Activated naive CD4-positive, alpha-beta T cell treated with anti-CD3 and anti-CD28 coated beads, Interleukin-2, amount 10 ng/mL, durations not matched to agents 7 days and 5 days (primary cell): ENCODE results near the gene ZBTB20.

Experiments used
- CTCF ChIA-PET: fragments of 350-600 bp; sonication (Branson Sonifier 250); formaldehyde crosslinking; loops from one replicate; lab custom pipeline; 2021; ENCODE audit warnings: antibody characterized with exemption; lab: Charles Lee
- DNase-seq: peaks from one replicate; pipeline ENCODE4 v3.0.0-alpha.2; 2020
- H3K27ac Mint-ChIP-seq: one replicate; pipeline ENCODE4 v1.8.0; 2021; ENCODE audit warnings: mild to moderate bottlenecking, moderate library complexity, mixed read lengths
- H3K27me3 Mint-ChIP-seq: one replicate; pipeline ENCODE4 v1.8.0; 2021; ENCODE audit warnings: mild to moderate bottlenecking, mixed read lengths
- H3K36me3 Mint-ChIP-seq: one replicate; pipeline ENCODE4 v1.8.0; 2021; ENCODE audit warnings: mixed read lengths
- H3K4me1 Mint-ChIP-seq: one replicate; pipeline ENCODE4 v1.8.0; 2021; ENCODE audit warnings: mixed read lengths
- H3K4me3 Mint-ChIP-seq: one replicate; pipeline ENCODE4 v1.8.0; 2021; ENCODE audit warnings: mild to moderate bottlenecking, moderate library complexity, mixed read lengths
- H3K9me3 Mint-ChIP-seq: one replicate; pipeline ENCODE4 v1.8.0; 2021; ENCODE audit warnings: mixed read lengths

ZBTB20 gene

GRCh38 chr3:114863848-114864247 lies 283.2 kb downstream of the ZBTB20 start:
- H3K9me3 Mint-ChIP-seq = no peaks in the 10 kb centered on the region
- H3K4me1 Mint-ChIP-seq = peaks cover 19% of the 10 kb centered on the region
- H3K27me3 Mint-ChIP-seq = no peaks in the 10 kb centered on the region
- CTCF ChIA-PET = interaction anchor here (1.2 kb wide), 1 partner anchor 27 kb away, joined by 3 read pairs; no protein-coding TSS in a partner anchor
- H3K4me3 Mint-ChIP-seq = peak overlapping the region; percentile 28
- no peaks in the 10 kb centered on the region for H3K36me3 Mint-ChIP-seq
- no peak for DNase-seq
- peak overlapping the region; percentile 74 for H3K27ac Mint-ChIP-seq

- DNase-seq = no peak
- Mint-ChIP-seq H3K9me3 (no peaks in the 10 kb centered on the region), H3K4me3 (no peak overlapping the region), H3K4me1 (peaks cover 22% of the 10 kb centered on the region), H3K27ac (no peak overlapping the region), H3K27me3 (no peaks in the 10 kb centered on the region), H3K36me3 (no peaks in the 10 kb centered on the region)
- CTCF ChIA-PET = no interaction called here
Observed at GRCh38 chr3:114861666-114862065, 285.4 kb downstream of the ZBTB20 start.

- CTCF ChIA-PET = no interaction called here
- no peak overlapping the region for H3K27ac Mint-ChIP-seq
Observed at GRCh38 chr3:114860531-114860930, 286.6 kb downstream of the ZBTB20 start.

GRCh38 chr3:114858329-114858728 lies 288.8 kb downstream of the ZBTB20 start:
- H3K9me3 Mint-ChIP-seq = no peaks in the 10 kb centered on the region
- H3K4me3 Mint-ChIP-seq = no peak overlapping the region
- CTCF ChIA-PET = interaction anchor here (1.0 kb wide), 1 partner anchor 523 kb away, joined by 3 read pairs; no protein-coding TSS in a partner anchor
- no peaks in the 10 kb centered on the region for H3K27me3 Mint-ChIP-seq
- no peak for DNase-seq
- no peak overlapping the region for H3K27ac Mint-ChIP-seq
- peaks cover 14% of the 10 kb centered on the region for H3K4me1 Mint-ChIP-seq
- H3K36me3 Mint-ChIP-seq = no peaks in the 10 kb centered on the region

More at GRCh38 chr3:114860531-114860930, 286.6 kb downstream of the ZBTB20 start:
- no peak overlapping the region for H3K4me3 Mint-ChIP-seq
- DNase-seq = no peak
- peaks cover 23% of the 10 kb centered on the region for H3K4me1 Mint-ChIP-seq
- H3K36me3 Mint-ChIP-seq = no peaks in the 10 kb centered on the region
- no peaks in the 10 kb centered on the region for H3K27me3 Mint-ChIP-seq
- H3K9me3 Mint-ChIP-seq = no peaks in the 10 kb centered on the region

- Mint-ChIP-seq H3K27me3 (no peaks in the 10 kb centered on the region), H3K36me3 (no peaks in the 10 kb centered on the region), H3K4me1 (peaks cover 12% of the 10 kb centered on the region), H3K27ac (no peak overlapping the region), H3K4me3 (no peak overlapping the region), H3K9me3 (no peaks in the 10 kb centered on the region)
- CTCF ChIA-PET = no interaction called here
- no peak for DNase-seq
Observed at GRCh38 chr3:114857299-114857701, 289.8 kb downstream of the ZBTB20 start.

GRCh38 chr3:114856835-114857234 lies 290.3 kb downstream of the ZBTB20 start:
- CTCF ChIA-PET = interaction anchor here (0.6 kb wide), 1 partner anchor 25 kb away, joined by 4 read pairs; no protein-coding TSS in a partner anchor
- Mint-ChIP-seq H3K4me3 (no peak overlapping the region), H3K9me3 (no peaks in the 10 kb centered on the region), H3K27me3 (no peaks in the 10 kb centered on the region), H3K36me3 (no peaks in the 10 kb centered on the region), H3K27ac (no peak overlapping the region), H3K4me1 (peaks cover 12% of the 10 kb centered on the region)
- no peak for DNase-seq

GRCh38 chr3:114855839-114856238 lies 291.2 kb downstream of the ZBTB20 start:
- H3K27me3 Mint-ChIP-seq = no peaks in the 10 kb centered on the region
- no peaks in the 10 kb centered on the region for H3K9me3 Mint-ChIP-seq
- H3K36me3 Mint-ChIP-seq = no peaks in the 10 kb centered on the region
- no peak for DNase-seq
- no peak overlapping the region for H3K4me3 Mint-ChIP-seq
- H3K27ac Mint-ChIP-seq = no peak overlapping the region
- CTCF ChIA-PET = no interaction called here
- H3K4me1 Mint-ChIP-seq = peaks cover 11% of the 10 kb centered on the region

GRCh38 chr3:114852966-114853365 lies 294.1 kb downstream of the ZBTB20 start:
- no peaks in the 10 kb centered on the region for H3K9me3 Mint-ChIP-seq
- H3K4me1 Mint-ChIP-seq = peaks cover 4% of the 10 kb centered on the region
- CTCF ChIA-PET = no interaction called here
- H3K27ac Mint-ChIP-seq = no peak overlapping the region
- no peak overlapping the region for H3K4me3 Mint-ChIP-seq
- H3K27me3 Mint-ChIP-seq = no peaks in the 10 kb centered on the region
- DNase-seq = no peak
- no peaks in the 10 kb centered on the region for H3K36me3 Mint-ChIP-seq

- no peak for DNase-seq
- Mint-ChIP-seq H3K4me1 (peaks cover 2% of the 10 kb centered on the region), H3K27me3 (no peaks in the 10 kb centered on the region), H3K27ac (no peak overlapping the region), H3K9me3 (no peaks in the 10 kb centered on the region), H3K36me3 (no peaks in the 10 kb centered on the region), H3K4me3 (no peak overlapping the region)
- CTCF ChIA-PET = no interaction called here
Observed at GRCh38 chr3:114850898-114851297, 296.2 kb downstream of the ZBTB20 start.

GRCh38 chr3:114848643-114849350 lies 298.3 kb downstream of the ZBTB20 start:
- CTCF ChIA-PET = no interaction called here
- peak overlapping the region; percentile 37 for H3K27ac Mint-ChIP-seq

GRCh38 chr3:114848082-114848481 lies 299.0 kb downstream of the ZBTB20 start:
- no peak overlapping the region for H3K27ac Mint-ChIP-seq

More at GRCh38 chr3:114848643-114849350, 298.3 kb downstream of the ZBTB20 start:
- no peak for DNase-seq
- Mint-ChIP-seq H3K4me3 (no peak overlapping the region), H3K4me1 (no peaks in the 10 kb centered on the region), H3K36me3 (no peaks in the 10 kb centered on the region), H3K9me3 (no peaks in the 10 kb centered on the region), H3K27me3 (no peaks in the 10 kb centered on the region)

GRCh38 chr3:114847564-114847963 lies 299.5 kb downstream of the ZBTB20 start:
- H3K27me3 Mint-ChIP-seq = no peaks in the 10 kb centered on the region
- CTCF ChIA-PET = no interaction called here
- DNase-seq = no peak
- no peaks in the 10 kb centered on the region for H3K4me1 Mint-ChIP-seq
- H3K27ac Mint-ChIP-seq = no peak overlapping the region
- no peak overlapping the region for H3K4me3 Mint-ChIP-seq
- H3K36me3 Mint-ChIP-seq = no peaks in the 10 kb centered on the region
- no peaks in the 10 kb centered on the region for H3K9me3 Mint-ChIP-seq

More at GRCh38 chr3:114848082-114848481, 299.0 kb downstream of the ZBTB20 start:
- no peak for DNase-seq
- CTCF ChIA-PET = no interaction called here
- Mint-ChIP-seq H3K9me3 (no peaks in the 10 kb centered on the region), H3K4me3 (no peak overlapping the region), H3K27me3 (no peaks in the 10 kb centered on the region), H3K36me3 (no peaks in the 10 kb centered on the region), H3K4me1 (no peaks in the 10 kb centered on the region)

- Mint-ChIP-seq H3K9me3 (no peaks in the 10 kb centered on the region), H3K36me3 (no peaks in the 10 kb centered on the region), H3K4me3 (no peak overlapping the region), H3K27me3 (no peaks in the 10 kb centered on the region), H3K4me1 (no peaks in the 10 kb centered on the region), H3K27ac (no peak overlapping the region)
- CTCF ChIA-PET = no interaction called here
- DNase-seq = no peak
Observed at GRCh38 chr3:114846779-114847178, 300.3 kb downstream of the ZBTB20 start.

- CTCF ChIA-PET = no interaction called here
- Mint-ChIP-seq H3K9me3 (no peaks in the 10 kb centered on the region), H3K4me1 (no peaks in the 10 kb centered on the region), H3K36me3 (no peaks in the 10 kb centered on the region), H3K27ac (no peak overlapping the region), H3K4me3 (no peak overlapping the region), H3K27me3 (no peaks in the 10 kb centered on the region)
- no peak for DNase-seq
Observed at GRCh38 chr3:114846252-114846651, 300.8 kb downstream of the ZBTB20 start.

GRCh38 chr3:114841515-114841914 lies 305.6 kb downstream of the ZBTB20 start:
- Mint-ChIP-seq H3K4me3 (no peak overlapping the region), H3K4me1 (no peaks in the 10 kb centered on the region), H3K27ac (no peak overlapping the region), H3K27me3 (no peaks in the 10 kb centered on the region), H3K9me3 (no peaks in the 10 kb centered on the region), H3K36me3 (no peaks in the 10 kb centered on the region)
- no peak for DNase-seq
- CTCF ChIA-PET = no interaction called here
